A549 treated with ZK216348 at 1 μM for 4 hours (cell line): ENCODE data around the gene ZNF134. TPM values are rescaled to one million over a fixed set of nuclear protein-coding genes. Genes with fewer than 3 reads are reported as not detected.

Source experiments
- total RNA-seq: library from RNA; stranded (reverse); fragments of 200-300 nt; extraction: Qiagen RNA extraction; gene quantifications from 5 replicates; pipeline ENCODE4 v1.2.3, GENCODE V29; 2022; ENCODE audit warnings: low read depth

ZNF134 gene
- total RNA-seq = 8.5 to 9.6 TPM (median 9.3 TPM) in 5 replicates

GRCh38 chr19:57613941-57614743, at the start of gene ZNF134:
Gene ZNF134, plus strand, starts transcription at chr19:57614242. Its CDS starts 5,227 bp downstream, at chr19:57619469.

DNA sequence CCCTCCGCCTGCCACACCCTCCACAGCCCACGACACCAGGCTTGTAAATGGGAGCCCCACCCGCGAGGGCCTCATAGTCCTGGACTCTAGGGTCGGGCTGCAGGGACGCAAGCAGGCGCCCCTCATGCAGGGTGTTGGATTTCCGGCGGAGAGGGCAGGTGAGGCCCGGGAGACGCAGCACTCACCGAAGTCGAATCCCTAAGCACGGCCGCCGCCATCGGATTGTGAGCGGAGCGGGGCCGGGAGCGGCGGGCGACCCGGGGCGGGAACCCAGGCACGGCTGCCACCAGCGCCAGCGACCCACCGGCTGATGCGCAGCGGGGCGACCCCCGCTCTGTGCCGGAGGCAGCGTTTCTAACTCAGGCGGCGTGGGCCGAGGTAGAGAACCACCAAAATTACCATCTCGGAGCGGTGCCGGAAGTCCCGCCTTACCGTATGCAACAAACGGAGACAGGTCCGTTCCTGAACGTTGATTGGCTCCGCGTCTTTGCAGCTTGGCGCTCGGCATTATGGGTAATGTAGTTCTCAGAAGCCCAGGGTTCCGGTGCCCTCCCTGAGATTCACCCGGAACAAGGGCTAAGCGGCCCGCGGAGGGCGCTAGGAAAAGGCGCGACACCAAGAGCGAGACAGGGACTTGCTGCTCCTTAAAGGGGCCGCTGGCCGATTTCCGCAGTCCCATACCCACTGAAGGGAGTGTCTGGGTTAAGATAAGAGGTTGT, 35.4 kb upstream of the ZNF134 start, which contains the start of gene ZNF416:
TSS of gene ZNF416 (minus strand) at position 425 of the 719 bp plus-strand sequence. CDS start at position 218, 207 bp downstream.

GRCh38 chr19:57583521-57584416, 30.3 kb upstream of the ZNF134 start, which contains the start of gene ZIK1:
Gene ZIK1, plus strand, starts transcription at chr19:57584145. Its CDS starts 212 bp downstream, at chr19:57584357.

DNA sequence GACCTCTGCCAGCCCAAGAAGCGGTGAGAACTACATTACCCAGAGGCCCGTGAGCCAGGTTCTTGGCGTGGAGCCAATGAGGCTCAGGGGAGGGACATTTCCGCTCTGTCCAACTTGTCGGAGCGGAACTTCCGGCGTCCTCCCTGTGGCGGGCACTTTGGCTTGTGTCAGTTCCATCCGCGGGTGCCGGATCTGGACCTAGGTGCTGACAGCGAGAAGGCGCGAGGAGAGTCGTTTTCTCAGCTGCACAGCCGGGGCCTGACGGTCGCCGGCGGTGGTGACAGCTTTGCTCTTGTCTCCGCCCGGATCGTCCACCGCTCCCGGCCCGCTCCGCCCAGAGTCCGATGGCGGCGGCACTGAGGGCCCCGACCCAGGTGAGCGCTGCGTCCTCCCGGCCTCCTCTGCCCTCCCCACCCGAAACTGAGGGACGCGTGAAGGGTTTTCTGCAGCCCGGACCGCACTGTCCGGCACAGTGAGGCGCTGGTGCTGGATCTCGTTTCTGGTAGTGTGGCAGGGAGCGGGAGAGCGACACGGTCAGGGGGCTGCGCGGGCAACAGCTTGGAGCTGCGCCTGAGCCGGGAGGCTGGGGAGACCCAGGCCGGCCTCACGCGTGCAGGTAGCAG, 14.2 kb upstream of the ZNF134 start, which contains the start of gene ZNF530:
TSS of gene ZNF530 (plus strand) at position 125 of the 623 bp plus-strand sequence. CDS start 4,461 bp downstream, outside the sequence.

DNA sequence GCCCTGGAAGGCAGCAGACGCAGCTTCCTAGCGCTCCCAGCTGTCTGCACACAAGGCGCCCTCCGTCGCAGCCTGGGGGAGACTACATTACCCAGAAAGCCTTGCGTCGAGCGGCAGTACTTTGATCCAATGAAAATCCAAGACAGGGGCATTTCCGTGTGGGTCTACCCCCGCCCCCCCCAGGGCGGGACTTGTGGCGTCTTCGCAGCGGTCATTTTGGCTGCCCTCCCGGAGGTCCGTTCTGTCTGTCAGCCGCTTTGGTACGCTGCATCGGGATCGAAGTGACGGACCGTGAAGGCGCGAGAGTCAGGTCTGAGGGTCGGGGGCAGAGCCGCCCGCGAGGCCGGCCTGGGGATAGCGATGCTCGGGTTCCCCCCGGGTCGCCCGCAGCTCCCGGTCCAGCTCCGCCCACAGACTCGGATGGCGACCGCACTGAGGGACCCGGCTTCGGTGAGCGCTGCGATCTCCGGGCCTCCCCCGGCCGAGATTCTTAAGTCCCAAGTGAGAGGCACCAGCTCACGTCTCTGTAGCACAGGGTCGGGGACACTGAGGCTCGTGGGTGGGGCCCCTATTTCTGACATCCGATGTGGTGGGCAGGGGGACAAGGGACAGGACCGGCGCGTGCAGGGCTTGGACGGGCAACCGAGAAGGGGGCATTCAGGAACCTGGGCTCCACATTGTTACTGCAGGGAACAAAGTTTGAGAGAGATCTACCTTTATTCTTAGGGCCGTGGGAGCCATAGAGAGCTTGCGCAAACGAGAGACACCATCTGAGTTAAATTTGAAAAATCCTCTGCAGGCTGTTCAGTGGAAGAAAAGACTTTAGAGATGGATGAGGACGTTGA, 19.2 kb downstream of the ZNF134 start, which contains the start of gene ZNF211:
TSS of gene ZNF211 (plus strand) at position 182 of the 845 bp plus-strand sequence. CDS start at position 361, 179 bp downstream.

GRCh38 chr19:57668635-57669034, 54.6 kb downstream of the ZNF134 start, which contains the start of gene ZSCAN4:
Gene ZSCAN4, plus strand, starts transcription at chr19:57668935. Its CDS starts 7,211 bp downstream, at chr19:57676146.

Other genes starting within 250 kb of the ZNF134 start
- gene ZNF548, start 224.4 kb upstream of the ZNF134 start, total RNA-seq = 3.2 to 4.6 TPM (median 4.1 TPM) in 5 replicates
- gene ZNF17, start 203.1 kb upstream of the ZNF134 start, total RNA-seq = 4.2 to 6.4 TPM (median 4.9 TPM) in 5 replicates
- 12.5 to 19.1 TPM (median 15.3 TPM) in 5 replicates for gene ZNF749, start 178.9 kb upstream of the ZNF134 start, total RNA-seq
- 0.06 TPM in 1 of 5 replicates, not detected in the others for gene VN1R1, start 157.1 kb upstream of the ZNF134 start, total RNA-seq
- gene ZNF772, start 136.7 kb upstream of the ZNF134 start, total RNA-seq = 0.97 to 2.1 TPM (median 1.4 TPM) in 5 replicates
- gene ZNF419, start 126.5 kb upstream of the ZNF134 start, total RNA-seq = 5.8 to 8.5 TPM (median 6.7 TPM) in 5 replicates
- gene ZNF773, start 114.3 kb upstream of the ZNF134 start, total RNA-seq = 5.0 to 6.0 TPM (median 5.3 TPM) in 5 replicates
- 1.3 to 2.0 TPM (median 1.8 TPM) in 5 replicates for gene ZNF549, start 86.9 kb upstream of the ZNF134 start, total RNA-seq
- gene ZNF550, start 54.4 kb upstream of the ZNF134 start, total RNA-seq = 2.2 to 4.5 TPM (median 3.8 TPM) in 5 replicates
- 3.7 to 6.0 TPM (median 4.2 TPM) in 5 replicates for gene ZNF416, start 35.3 kb upstream of the ZNF134 start, total RNA-seq
- not detected in 5 replicates for gene ZIK1, start 30.1 kb upstream of the ZNF134 start, total RNA-seq
- 4.5 to 6.3 TPM (median 5.1 TPM) in 5 replicates for gene ZNF530, start 14.4 kb upstream of the ZNF134 start, total RNA-seq
- gene ZNF211, start 18.9 kb downstream of the ZNF134 start, total RNA-seq = 5.6 to 7.1 TPM (median 6.0 TPM) in 5 replicates
- gene ZSCAN4, start 54.7 kb downstream of the ZNF134 start, total RNA-seq = not detected in 5 replicates
- gene ZNF551, start 67.7 kb downstream of the ZNF134 start, total RNA-seq = 4.7 to 5.7 TPM (median 5.1 TPM) in 5 replicates
- not detected in 5 replicates for gene ZNF154, start 95.0 kb downstream of the ZNF134 start, total RNA-seq
- 0.70 to 1.1 TPM (median 0.72 TPM) in 5 replicates for gene ZNF671, start 113.4 kb downstream of the ZNF134 start, total RNA-seq
- 4.6 to 11.1 TPM (median 5.6 TPM) in 5 replicates for gene ZNF776, start 132.6 kb downstream of the ZNF134 start, total RNA-seq
- gene ZNF586, start 155.4 kb downstream of the ZNF134 start, total RNA-seq = 5.4 to 7.4 TPM (median 6.2 TPM) in 5 replicates
- gene ZNF552, start 200.7 kb downstream of the ZNF134 start, total RNA-seq = 4.4 to 6.7 TPM (median 5.6 TPM) in 5 replicates
- gene ZNF587B, start 216.1 kb downstream of the ZNF134 start, total RNA-seq = 7.1 to 9.5 TPM (median 8.5 TPM) in 5 replicates
- 5.1 to 7.5 TPM (median 5.8 TPM) in 5 replicates for gene ZNF587, start 235.6 kb downstream of the ZNF134 start, total RNA-seq